ENCODE data around the gene OTOA. TPM values are rescaled to one million over a fixed set of nuclear protein-coding genes. Genes with fewer than 3 reads are reported as not detected.
"Not testable (repeated sequence)": the region's sequence is repeated elsewhere in the genome, so short reads cannot be mapped to it uniquely, and the experiment has no call there.

Gene OTOA
- total and polyA plus RNA-seq, 5 donors = 0.07 TPM; not detected in 4

DNA sequence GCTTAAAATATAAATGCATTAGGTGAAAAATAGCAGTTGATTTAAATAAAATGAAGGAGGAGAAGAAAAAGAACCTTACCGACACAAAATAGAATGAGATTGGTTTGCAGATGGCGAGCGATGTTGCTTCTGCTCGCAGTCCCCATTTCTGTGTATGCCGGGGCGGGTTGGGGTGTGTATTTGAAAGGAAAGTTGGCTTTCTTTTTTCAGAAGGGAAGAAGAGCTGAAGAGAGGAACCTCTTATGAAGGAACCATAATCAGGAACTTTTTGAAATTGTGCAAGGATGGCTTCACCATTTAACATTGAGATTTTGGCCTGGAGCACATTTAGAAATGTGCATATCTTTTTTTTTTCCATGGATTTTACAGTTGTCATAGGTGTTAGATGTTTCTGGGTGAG is 11.3 kb upstream of the OTOA start, which contains the start of gene IGSF6:
Gene IGSF6 (minus strand): TSS at position 156 of the 400 bp plus-strand sequence. CDS start 10 bp downstream, at position 146.
- intact Hi-C loops (cut with DNase I) = loop anchor here in 1 of 4 donors (10.0 kb wide), 1 partner anchor 62 kb away; no protein-coding TSS in a partner anchor
- WGBS = 83% methylated on average over 6 of the region's 6 CpGs
- Histone ChIP-seq H3K4me1 (ENCODE audit: control insufficient read depth, insufficient read depth, low read length) (no peaks in the 10 kb centered on the region), H3K9me3 (ENCODE audit: control insufficient read depth, low read length) (no peaks in the 10 kb centered on the region), H3K27me3 (ENCODE audit: control insufficient read depth, insufficient read depth) (no peaks in the 10 kb centered on the region), H3K27ac (ENCODE audit: low read length) (no peak within 1 kb of the TSS), H3K4me3 (ENCODE audit: low read length) (no peak within 1 kb of the TSS)
- ATAC-seq (no peak), DNase-seq (peak in 1 of 3 donors; percentile 68)

DNA sequence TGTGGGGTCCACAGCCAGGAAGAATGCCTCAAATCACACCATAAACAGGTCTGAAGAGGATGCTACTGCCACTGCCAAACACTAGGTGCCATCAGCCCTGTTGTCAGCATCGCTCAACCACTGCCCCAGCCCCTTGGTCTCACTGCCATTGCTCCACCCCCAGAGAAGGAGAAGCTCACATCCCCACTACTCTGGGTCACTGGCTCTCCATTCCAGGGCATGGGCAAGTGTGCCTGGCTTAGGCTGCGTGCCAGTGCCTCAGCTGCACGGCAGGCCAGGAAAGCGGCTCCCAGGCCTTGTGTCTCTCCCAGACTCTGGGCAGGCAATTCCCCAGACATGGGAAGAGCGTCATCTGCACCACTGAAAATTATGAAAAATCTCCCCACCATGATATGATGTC is 10.2 kb upstream of the OTOA start:
- peak; percentile 35 to 42 for ATAC-seq
- intact Hi-C loops (cut with DNase I) = loop anchor here in 1 of 4 donors (10.0 kb wide), 1 partner anchor 61 kb away; no protein-coding TSS in a partner anchor
- 84% methylated on average over 5 of the region's 5 CpGs for WGBS
- H3K27ac ChIP-seq (ENCODE audit: low read length) = no peak overlapping the region
- no peaks in the 10 kb centered on the region for H3K4me1 ChIP-seq (ENCODE audit: control insufficient read depth, insufficient read depth, low read length)
- H3K27me3 ChIP-seq (ENCODE audit: control insufficient read depth, insufficient read depth) = no peaks in the 10 kb centered on the region
- H3K9me3 ChIP-seq (ENCODE audit: control insufficient read depth, low read length) = no peaks in the 10 kb centered on the region
- peak in 2 of 3 donors; percentile 56 to 60 for DNase-seq
- no peak overlapping the region for H3K4me3 ChIP-seq (ENCODE audit: low read length)

DNA sequence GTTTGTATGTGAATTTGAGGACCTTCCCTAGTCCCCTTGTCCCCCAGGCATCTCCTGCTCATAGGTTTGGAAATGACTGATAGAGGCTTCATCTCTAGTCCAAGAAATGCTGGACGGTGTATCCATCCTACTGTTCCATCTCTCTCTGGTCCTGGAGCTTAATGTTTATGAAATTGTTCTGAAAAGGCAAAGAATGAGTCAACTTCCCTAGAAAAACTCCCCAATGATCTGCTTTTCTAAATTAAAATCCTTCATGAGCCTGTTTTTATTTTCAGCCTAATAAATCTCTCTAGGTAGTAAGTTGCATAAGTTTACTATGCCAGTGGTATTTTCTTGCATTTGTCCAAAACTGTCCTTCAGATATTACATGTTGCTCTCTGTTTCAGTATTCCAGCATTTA is 9.3 kb upstream of the OTOA start:
- H3K4me3 ChIP-seq (ENCODE audit: low read length) = no peak overlapping the region
- H3K27ac ChIP-seq (ENCODE audit: low read length) = no peak overlapping the region
- 86% methylated on average over 1 of the region's 1 CpG for WGBS
- no peaks in the 10 kb centered on the region for H3K9me3 ChIP-seq (ENCODE audit: control insufficient read depth, low read length)
- no peak for DNase-seq
- no peak for ATAC-seq
- H3K27me3 ChIP-seq (ENCODE audit: control insufficient read depth, insufficient read depth) = no peaks in the 10 kb centered on the region
- no peaks in the 10 kb centered on the region for H3K4me1 ChIP-seq (ENCODE audit: control insufficient read depth, insufficient read depth, low read length)
- intact Hi-C loops (cut with DNase I) = loop anchor here in 1 of 4 donors (10.0 kb wide), 1 partner anchor 60 kb away; no protein-coding TSS in a partner anchor

DNA sequence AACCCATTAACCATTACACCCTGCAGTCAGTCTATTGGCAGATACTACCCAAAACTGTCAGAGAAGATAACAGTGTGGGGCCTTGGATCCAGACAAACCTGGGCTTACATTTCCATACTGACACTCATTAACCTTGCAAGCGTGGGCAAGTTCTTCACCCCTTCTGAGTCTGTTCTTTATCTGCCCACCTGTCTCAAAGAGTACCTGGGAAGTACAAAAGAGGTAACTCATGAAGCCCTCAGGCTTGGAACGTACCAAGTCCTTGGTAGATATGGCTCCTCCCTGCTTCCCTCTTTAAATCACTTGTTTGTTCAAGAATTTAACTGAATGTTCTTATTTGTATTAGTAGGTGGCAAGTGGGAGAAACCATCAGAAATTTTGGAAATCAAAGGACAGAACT is 8.9 kb upstream of the OTOA start:
- H3K4me3 ChIP-seq (ENCODE audit: low read length) = no peak overlapping the region
- DNase-seq = no peak
- ATAC-seq = no peak
- WGBS = 88% methylated on average over 2 of the region's 2 CpGs
- intact Hi-C loops (cut with DNase I) = loop anchor here in 2 of 4 donors (5.0 to 10.0 kb wide), 2 partner anchors 52 to 60 kb away; no protein-coding TSS in a partner anchor
- no peaks in the 10 kb centered on the region for H3K27me3 ChIP-seq (ENCODE audit: control insufficient read depth, insufficient read depth)
- H3K4me1 ChIP-seq (ENCODE audit: control insufficient read depth, insufficient read depth, low read length) = no peaks in the 10 kb centered on the region
- H3K27ac ChIP-seq (ENCODE audit: low read length) = no peak overlapping the region
- H3K9me3 ChIP-seq (ENCODE audit: control insufficient read depth, low read length) = no peaks in the 10 kb centered on the region

DNA sequence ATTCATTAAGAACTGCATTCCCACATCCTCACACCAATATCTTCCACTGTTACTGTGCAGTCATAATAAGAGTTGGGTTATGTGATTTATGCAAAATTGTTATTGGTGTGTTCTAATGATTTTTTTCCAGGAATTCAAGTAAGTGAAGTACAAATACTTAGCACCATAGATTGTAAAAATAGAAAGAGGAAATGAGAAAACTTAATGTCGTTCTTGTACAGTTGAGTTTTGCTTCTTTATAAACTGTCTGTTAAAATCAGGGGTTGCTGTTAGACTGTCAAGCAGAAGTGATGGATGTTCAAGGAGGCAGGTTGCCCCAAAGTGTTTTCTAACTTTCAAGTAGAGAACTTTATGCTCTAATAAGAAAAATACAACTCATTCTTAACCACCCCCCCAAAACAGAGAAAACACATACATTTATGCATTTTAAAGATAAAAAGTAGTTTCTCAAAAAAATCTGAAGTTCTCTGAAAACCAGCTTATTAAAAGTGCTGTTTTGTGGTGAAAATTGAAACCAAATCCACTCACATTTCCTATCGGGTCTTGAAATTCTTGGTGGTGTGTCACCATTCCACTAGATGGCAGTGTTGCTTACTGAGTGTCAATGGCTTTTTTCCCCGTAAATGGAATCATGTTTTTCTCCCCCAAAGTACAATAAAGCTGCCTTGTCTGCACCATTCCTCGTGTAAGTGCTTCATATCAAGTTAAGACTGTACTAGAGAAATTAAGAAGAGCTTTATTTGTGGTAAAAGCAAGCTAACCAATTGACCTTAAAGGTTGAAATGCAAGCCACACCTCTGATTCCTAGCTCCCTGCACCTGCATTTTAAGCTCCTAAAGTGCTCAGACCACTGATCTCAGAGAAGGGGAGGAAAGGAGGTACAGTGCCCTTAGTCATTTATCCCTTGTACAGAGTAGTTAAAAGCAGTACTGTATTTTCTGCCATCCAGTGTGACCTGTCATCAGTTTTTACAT is 6.7 kb upstream of the OTOA start:
- DNase-seq (no peak), ATAC-seq (no peak)
- no peaks in the 10 kb centered on the region for H3K27me3 ChIP-seq (ENCODE audit: control insufficient read depth, insufficient read depth)
- H3K27ac ChIP-seq (ENCODE audit: low read length) = no peak overlapping the region
- WGBS = 12% methylated on average over 4 of the region's 4 CpGs
- H3K4me3 ChIP-seq (ENCODE audit: low read length) = no peak overlapping the region
- H3K4me1 ChIP-seq (ENCODE audit: control insufficient read depth, insufficient read depth, low read length) = no peaks in the 10 kb centered on the region
- intact Hi-C loops (cut with DNase I) = loop anchor here in 3 of 4 donors (2.0 to 10.0 kb wide), 3 partner anchors 50 to 58 kb away; no protein-coding TSS in a partner anchor
- H3K9me3 ChIP-seq (ENCODE audit: control insufficient read depth, low read length) = no peaks in the 10 kb centered on the region

DNA sequence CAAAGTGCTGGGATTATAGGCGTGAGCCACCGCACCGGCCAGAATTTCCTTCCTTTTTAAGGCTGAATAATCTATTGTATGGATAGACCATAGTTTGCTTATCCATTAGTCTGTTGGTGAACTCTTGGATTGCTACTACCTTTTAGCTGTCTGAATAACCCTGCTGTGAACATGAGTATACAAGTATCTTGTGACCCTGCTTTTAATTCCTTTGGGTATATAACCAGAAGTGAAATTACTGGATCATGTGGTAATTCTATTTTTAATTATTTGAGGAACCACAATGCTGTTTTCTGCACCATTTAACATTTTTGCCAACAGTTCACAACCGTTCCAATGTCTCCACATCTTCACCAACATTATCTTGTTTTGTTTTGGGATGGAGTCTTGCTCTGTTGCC is 4.6 kb upstream of the OTOA start:
- 88% methylated on average over 4 of the region's 4 CpGs for WGBS
- Histone ChIP-seq H3K4me1 (ENCODE audit: control insufficient read depth, insufficient read depth, low read length) (no peaks in the 10 kb centered on the region), H3K27me3 (ENCODE audit: control insufficient read depth, insufficient read depth) (no peaks in the 10 kb centered on the region), H3K4me3 (ENCODE audit: low read length) (no peak overlapping the region), H3K9me3 (ENCODE audit: control insufficient read depth, low read length) (no peaks in the 10 kb centered on the region), H3K27ac (ENCODE audit: low read length) (no peak overlapping the region)
- DNase-seq (no peak), ATAC-seq (no peak)
- intact Hi-C loops (cut with DNase I) = loop anchor here in 2 of 4 donors (5.0 to 10.0 kb wide), 2 partner anchors 48 to 56 kb away; no protein-coding TSS in a partner anchor

DNA sequence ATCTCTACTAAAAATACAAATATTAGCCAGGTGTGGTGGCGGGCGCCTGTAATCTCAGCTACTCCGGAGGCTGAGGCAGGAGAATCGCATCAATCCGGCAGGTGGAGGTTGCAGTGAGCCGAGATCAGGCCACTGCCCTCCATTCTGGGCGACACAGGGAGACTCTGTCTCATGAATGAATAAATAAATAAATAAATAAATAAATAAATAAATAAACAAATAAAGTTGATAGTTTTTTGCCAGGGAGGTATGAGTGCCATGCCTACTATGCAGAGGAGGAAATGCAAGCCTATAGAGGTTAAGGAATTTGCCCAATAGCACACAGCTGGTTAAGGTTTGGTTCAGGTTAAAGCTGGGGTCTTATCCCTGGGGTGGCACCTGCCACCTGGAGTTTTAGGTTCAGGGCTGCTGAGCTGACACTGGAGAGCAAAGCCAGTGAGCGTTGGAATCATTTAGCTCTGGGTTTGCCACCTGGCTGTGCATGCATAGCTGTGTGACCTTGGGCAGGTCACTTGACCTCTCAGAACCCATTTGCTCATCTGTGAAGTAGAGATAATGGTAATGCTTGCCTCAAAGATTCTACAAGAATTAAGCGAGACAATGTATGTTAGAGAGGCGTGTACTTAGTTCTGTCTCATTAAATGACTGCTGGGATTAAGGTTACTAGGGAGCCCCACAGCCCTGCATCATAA is 1.2 kb downstream of the OTOA start:
- no peak overlapping the region for H3K4me3 ChIP-seq (ENCODE audit: low read length)
- no peaks in the 10 kb centered on the region for H3K27me3 ChIP-seq (ENCODE audit: control insufficient read depth, insufficient read depth)
- 94% methylated on average over 10 of the region's 10 CpGs for WGBS
- no peaks in the 10 kb centered on the region for H3K4me1 ChIP-seq (ENCODE audit: control insufficient read depth, insufficient read depth, low read length)
- intact Hi-C loops (cut with DNase I) = no loop called here
- DNase-seq (no peak), ATAC-seq (no peak)
- no peaks in the 10 kb centered on the region for H3K9me3 ChIP-seq (ENCODE audit: control insufficient read depth, low read length)
- H3K27ac ChIP-seq (ENCODE audit: low read length) = no peak overlapping the region

DNA sequence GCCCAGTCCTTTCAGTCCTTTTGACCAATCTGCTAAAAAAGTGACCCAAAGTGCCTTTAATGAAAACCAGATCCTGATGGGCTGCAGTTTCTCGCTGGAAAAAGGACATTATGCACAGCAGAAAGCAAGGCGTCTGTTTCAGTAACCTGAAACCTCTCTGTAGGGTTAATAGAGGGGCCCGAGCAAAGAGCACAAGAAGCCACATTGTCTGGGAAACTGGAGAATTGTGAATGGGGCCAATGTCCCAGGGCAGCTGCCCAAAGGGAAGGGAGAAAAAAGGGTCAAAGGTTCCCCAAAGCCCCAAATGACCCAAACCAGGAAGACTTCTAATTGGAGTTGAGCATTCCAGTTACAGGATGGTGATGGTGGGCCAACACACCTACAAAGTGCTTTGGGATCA is 3.0 kb downstream of the OTOA start:
- Histone ChIP-seq H3K27me3 (ENCODE audit: control insufficient read depth, insufficient read depth) (no peaks in the 10 kb centered on the region), H3K9me3 (ENCODE audit: control insufficient read depth, low read length) (no peaks in the 10 kb centered on the region), H3K27ac (ENCODE audit: low read length) (no peak overlapping the region), H3K4me1 (ENCODE audit: control insufficient read depth, insufficient read depth, low read length) (no peaks in the 10 kb centered on the region), H3K4me3 (ENCODE audit: low read length) (no peak overlapping the region)
- no peak for ATAC-seq
- no peak for DNase-seq
- 37% methylated on average over 3 of the region's 3 CpGs for WGBS
- intact Hi-C loops (cut with DNase I) = no loop called here

DNA sequence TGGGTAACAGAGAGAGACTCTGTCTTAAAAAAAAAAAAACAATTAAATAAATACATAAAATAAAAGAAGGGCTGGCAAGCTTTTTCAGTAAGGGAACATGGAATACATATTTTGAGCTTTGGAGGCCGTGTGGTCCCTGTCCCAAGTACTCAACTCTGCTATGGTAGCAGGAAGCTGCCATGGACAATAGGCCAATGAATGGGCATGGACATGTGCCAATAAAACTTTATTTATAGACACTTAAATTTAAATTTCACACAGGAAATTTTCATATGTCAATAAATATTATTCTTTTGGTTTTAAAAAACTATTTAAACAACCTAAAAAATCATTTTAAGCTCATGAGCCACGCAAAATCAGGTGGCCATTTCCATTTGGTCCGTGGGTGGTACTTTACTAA is 3.8 kb downstream of the OTOA start:
- Histone ChIP-seq H3K27ac (ENCODE audit: low read length) (no peak overlapping the region), H3K4me1 (ENCODE audit: control insufficient read depth, insufficient read depth, low read length) (no peaks in the 10 kb centered on the region), H3K9me3 (ENCODE audit: control insufficient read depth, low read length) (no peaks in the 10 kb centered on the region), H3K4me3 (ENCODE audit: low read length) (no peak overlapping the region), H3K27me3 (ENCODE audit: control insufficient read depth, insufficient read depth) (no peaks in the 10 kb centered on the region)
- intact Hi-C loops (cut with DNase I) = no loop called here
- ATAC-seq (no peak), DNase-seq (no peak)
- whole genome bisulfite sequencing = 78% methylated on average over 3 of the region's 3 CpGs

DNA sequence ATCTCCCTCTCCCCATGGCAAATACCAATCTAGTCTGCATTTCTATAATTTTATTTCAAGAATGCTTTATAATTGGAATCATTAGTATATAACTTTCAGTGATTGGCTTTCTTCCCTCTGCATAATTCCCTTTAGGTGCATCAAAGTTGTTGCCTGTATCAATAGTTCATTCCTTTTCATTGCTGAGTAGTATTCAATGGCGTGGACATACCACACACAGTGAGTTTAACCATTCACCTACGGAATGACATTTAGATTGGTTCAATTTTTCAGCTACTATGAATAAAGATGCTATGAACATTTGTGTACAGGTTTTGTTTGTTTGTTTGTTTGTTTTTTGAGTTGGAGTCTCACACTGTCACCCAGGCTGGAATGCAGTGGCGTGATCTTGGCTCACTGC is 9.7 kb downstream of the OTOA start:
- no peak overlapping the region for H3K27ac ChIP-seq (ENCODE audit: low read length)
- 81% methylated on average over 3 of the region's 3 CpGs for WGBS
- H3K9me3 ChIP-seq (ENCODE audit: control insufficient read depth, low read length) = no peaks in the 10 kb centered on the region
- DNase-seq (no peak), ATAC-seq (no peak)
- no peaks in the 10 kb centered on the region for H3K27me3 ChIP-seq (ENCODE audit: control insufficient read depth, insufficient read depth)
- intact Hi-C loops (cut with DNase I) = no loop called here
- H3K4me1 ChIP-seq (ENCODE audit: control insufficient read depth, insufficient read depth, low read length) = no peaks in the 10 kb centered on the region
- no peak overlapping the region for H3K4me3 ChIP-seq (ENCODE audit: low read length)

DNA sequence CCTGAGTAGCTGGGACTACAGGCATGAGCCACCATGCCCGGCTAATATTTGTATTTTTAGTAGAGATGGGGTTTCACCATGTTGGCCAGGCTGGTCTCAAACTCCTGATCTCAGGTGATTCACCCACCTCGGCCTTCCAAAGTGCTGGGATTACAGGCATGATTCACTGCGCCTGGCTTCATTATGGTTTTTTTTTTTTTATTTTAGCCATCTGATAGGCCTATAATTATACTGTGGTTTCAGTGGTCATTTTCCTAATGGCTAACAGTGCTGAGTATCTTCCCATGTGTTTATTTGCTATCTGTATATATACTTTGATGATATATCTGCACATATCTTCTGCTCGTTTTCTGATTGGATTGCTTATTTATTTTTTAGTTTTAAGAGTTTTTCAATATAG is 10.7 kb downstream of the OTOA start:
- H3K4me1 ChIP-seq (ENCODE audit: control insufficient read depth, insufficient read depth, low read length); intact Hi-C loops (cut with DNase I); H3K27me3 ChIP-seq (ENCODE audit: control insufficient read depth, insufficient read depth); ATAC-seq; H3K27ac ChIP-seq (ENCODE audit: low read length); H3K9me3 ChIP-seq (ENCODE audit: control insufficient read depth, low read length); H3K4me3 ChIP-seq (ENCODE audit: low read length); DNase-seq: not testable (repeated sequence)
- WGBS = 87% methylated on average over 4 of the region's 4 CpGs

All from right cardiac atrium (tissue), 5 donors.